HepG2 (cell line): ENCODE data around the gene ATG13. TPM values are rescaled to one million over a fixed set of nuclear protein-coding genes. Genes with fewer than 3 reads are reported as not detected.

Source experiments
- ATAC-seq: fragments of 200-7000 bp; cut with Tn5 transposase; 3 replicates; pipeline ENCODE4 v1.9.1; 2020; ENCODE audit warnings: mild to moderate bottlenecking, moderate library complexity
- BruUV-seq: library from RNA; stranded (reverse); fragments of 400-500 nt; replicated peaks from 2 replicates; lab custom pipeline; 2021; lab: Mats Ljungman, UMichigan
- CTCF ChIA-PET: fragments of 300-600 bp; formaldehyde crosslinking; extraction: SDS; loops from one replicate; lab custom pipeline; 2021; ENCODE audit warnings: low total read pairs, inconsistent platforms, low intra/inter-chr PET ratio; lab: Yijun Ruan, JAX
- POLR2A ChIA-PET: fragments of 350-600 bp; sonication (Branson Sonifier 250); formaldehyde crosslinking; loops from one replicate; lab custom pipeline; 2020; ENCODE audit warnings: antibody characterized with exemption, inconsistent platforms; lab: Yijun Ruan, JAX
- DNase-seq: peaks from one replicate; pipeline ENCODE4 v3.0.0-alpha.2; 2015; ENCODE audit warnings: low spot score
- FAIRE-seq: peaks from 3 replicates; lab custom pipeline; 2011; peaks lifted over from hg19 to GRCh38; lab: Jason Lieb, UNC
- H2AFZ ChIP-seq: one replicate; pipeline ENCODE4 v1.6.1; 2011; ENCODE audit warnings: low read length, inconsistent platforms
- H3K27ac ChIP-seq: fragments of 300-600 bp; 3 replicates; pipeline ENCODE4 v1.8.0; 2011; ENCODE audit warnings: mixed run types, mild to moderate bottlenecking, mixed read lengths, low read length, inconsistent platforms; ENCODE audit not compliant: insufficient read depth; ENCODE audit errors: extremely low read length
- H3K27me3 ChIP-seq, 2 experiments: fragments of 200-600 bp in 1 of 2; 2 replicates in 1 of 2; 3 replicates in 1 of 2; pipeline versions ENCODE4 v1.6.0 to v1.8.0; 2011; ENCODE audit warnings: low read length in 2 of 2, mild to moderate bottlenecking in 2 of 2, moderate library complexity in 2 of 2, inconsistent platforms in 1 of 2; ENCODE audit not compliant: insufficient read depth in 2 of 2, control insufficient read depth in 1 of 2
- H3K36me3 ChIP-seq, 2 experiments: fragments of 200-600 bp in 1 of 2; replicated peaks in 1 of 2; 2 replicates in 1 of 2; 3 replicates in 1 of 2; pipeline versions ENCODE4 v1.5.1 to v1.8.0; 2011; ENCODE audit warnings: low read length in 2 of 2, inconsistent platforms in 1 of 2; ENCODE audit not compliant: insufficient read depth in 2 of 2, control insufficient read depth in 1 of 2
- H3K4me1 ChIP-seq: 2 replicates; pipeline ENCODE4 v1.5.1; 2012; ENCODE audit warnings: low read length, inconsistent platforms; ENCODE audit not compliant: insufficient read depth
- H3K4me2 ChIP-seq: 2 replicates; pipeline ENCODE4 v1.6.0; 2011; ENCODE audit warnings: low read depth, low read length, inconsistent platforms
- H3K4me3 ChIP-seq, 3 experiments: fragments of 200-600 bp in 1 of 3; sonication (generic), shearing (Covaris generic) in 1 of 3; replicated peaks in 1 of 3; 2 replicates each; pipeline ENCODE4 v1.5.1; 2011 to 2016; ENCODE audit warnings: low read length in 3 of 3, inconsistent platforms in 2 of 3, low read depth in 2 of 3, mild to moderate bottlenecking in 2 of 3, control low read depth in 1 of 3, mixed read lengths in 1 of 3; ENCODE audit not compliant: insufficient read depth in 1 of 3
- H3K79me2 ChIP-seq: one replicate; pipeline ENCODE4 v1.6.1; 2011; ENCODE audit warnings: low read length, inconsistent platforms; ENCODE audit not compliant: insufficient read depth
- H3K9ac ChIP-seq: 2 replicates; pipeline ENCODE4 v1.6.0; 2011; ENCODE audit warnings: mild to moderate bottlenecking, low read depth, low read length, inconsistent platforms; ENCODE audit not compliant: insufficient read depth
- H3K9me3 ChIP-seq: 2 replicates; pipeline ENCODE4 v1.5.1; 2012; ENCODE audit warnings: mild to moderate bottlenecking, low read length
- H4K20me1 ChIP-seq: 2 replicates; pipeline ENCODE4 v1.6.0; 2011; ENCODE audit warnings: inconsistent platforms, mild to moderate bottlenecking, low read length, moderate library complexity; ENCODE audit not compliant: insufficient read depth
- FOXK1 ChIP-seq: sonication (generic); formaldehyde crosslinking; IDR thresholded peaks from 2 replicates; pipeline ENCODE4 v1.4.0; 2020; ENCODE audit warnings: low read depth, missing genetic modification reagents, borderline replicate concordance
- SNAPC2 ChIP-seq: sonication (generic); formaldehyde crosslinking; IDR thresholded peaks from 2 replicates; pipeline ENCODE4 v1.8.1; 2022; ENCODE audit warnings: mild to moderate bottlenecking, missing genetic modification reagents
- ZNF207 ChIP-seq: fragments of 450-650 bp; IDR thresholded peaks from 2 replicates; pipeline ENCODE4 v1.6.1; 2016; ENCODE audit warnings: antibody characterized with exemption, borderline replicate concordance
- ZNF225 ChIP-seq: sonication (generic); formaldehyde crosslinking; IDR thresholded peaks from 2 replicates; pipeline ENCODE4 v1.4.0; 2020; ENCODE audit warnings: mild to moderate bottlenecking, missing genetic modification reagents
- ZNF274 ChIP-seq: sonication (generic); formaldehyde crosslinking; IDR thresholded peaks from 2 replicates; pipeline ENCODE4 v1.5.1; 2020; ENCODE audit warnings: mild to moderate bottlenecking, missing genetic modification reagents
- ZNF709 ChIP-seq: sonication (generic); formaldehyde crosslinking; IDR thresholded peaks from 2 replicates; pipeline ENCODE4 v1.5.0; 2020; ENCODE audit warnings: mild to moderate bottlenecking, missing genetic modification reagents
- ZNF879 ChIP-seq: sonication (generic); formaldehyde crosslinking; IDR thresholded peaks from 2 replicates; pipeline ENCODE4 v1.8.1; 2023; ENCODE audit warnings: missing genetic modification reagents
- ZSCAN20 ChIP-seq: sonication (generic); formaldehyde crosslinking; IDR thresholded peaks from 2 replicates; pipeline ENCODE4 v1.4.0; 2020; ENCODE audit warnings: missing genetic modification reagents, mild to moderate bottlenecking, borderline replicate concordance
- WGBS: methylation state at CpG from one replicate; pipeline ENCODE4 v1.1.6; 2017; ENCODE audit warnings: low lambda C conversion rate; 5-methylcytosine and 5-hydroxymethylcytosine counted together
- in situ Hi-C: cut with HindIII; loops from 2 replicates; pipeline ENCODE4 v1.10.0; 2017; ENCODE audit warnings: low pct_unique_long_range_greater_than_20kb; ENCODE audit not compliant: extremely low pct_ligation_motif_present
- intact Hi-C: fragments of 100-400 bp; cut with micrococcal nuclease; formaldehyde crosslinking; loops from one replicate; pipeline ENCODE4 v1.10.0; 2022; ENCODE audit not compliant: unreplicated experiment
- polyA plus RNA-seq, 8 experiments: library from polyadenylated mRNA; depleted of rRNA in 3 of 8; stranded (reverse) in 7 of 8; unstranded in 1 of 8; fragments of >200 nt; fragmentation: Illumina TruSeq in 4 of 8; extraction: Trizol in 4 of 8; gene quantifications; 2 replicates each; pipeline versions ENCODE4 v1.2.1 to v1.2.3, GENCODE V29; 2011 to 2016; ENCODE audit warnings: low read depth in 4 of 8, missing spikeins in 1 of 8, mixed read lengths in 1 of 8; ENCODE audit not compliant: insufficient read depth in 1 of 8
- total RNA-seq, 5 experiments: library from RNA; depleted of rRNA; stranded (reverse); fragments of >200 nt; fragmentation: Illumina TruSeq; extraction: Trizol; gene quantifications; 2 replicates each; pipeline ENCODE4 v1.2.3, GENCODE V29; 2016; ENCODE audit warnings: low read depth in 1 of 5
- TF ChIP-seq, protein P1 (sequence below): sonication (generic); formaldehyde crosslinking; IDR thresholded peaks from 2 replicates; pipeline ENCODE4 v1.4.0; 2020; ENCODE audit warnings: missing genetic modification reagents
- TF ChIP-seq, protein P2 (sequence below): sonication (generic); formaldehyde crosslinking; IDR thresholded peaks from 2 replicates; pipeline ENCODE4 v1.5.0; 2020; ENCODE audit warnings: mild to moderate bottlenecking, missing genetic modification reagents, borderline replicate concordance
- TF ChIP-seq, protein P3 (sequence below): IDR thresholded peaks from 2 replicates; pipeline ENCODE4 v1.6.1; 2016; ENCODE audit warnings: low read depth
- TF ChIP-seq, protein P4 (sequence below): sonication (generic); formaldehyde crosslinking; IDR thresholded peaks from 2 replicates; pipeline ENCODE4 v1.5.0; 2020; ENCODE audit warnings: missing genetic modification reagents, mild to moderate bottlenecking, borderline replicate concordance

The ATG13 gene
- total and polyA plus RNA-seq, 2 of the 13 experiments (the other 11 are each of a cell fraction or from before 2014, with no cell fraction given) = 55.0 to 77.3 TPM

DNA sequence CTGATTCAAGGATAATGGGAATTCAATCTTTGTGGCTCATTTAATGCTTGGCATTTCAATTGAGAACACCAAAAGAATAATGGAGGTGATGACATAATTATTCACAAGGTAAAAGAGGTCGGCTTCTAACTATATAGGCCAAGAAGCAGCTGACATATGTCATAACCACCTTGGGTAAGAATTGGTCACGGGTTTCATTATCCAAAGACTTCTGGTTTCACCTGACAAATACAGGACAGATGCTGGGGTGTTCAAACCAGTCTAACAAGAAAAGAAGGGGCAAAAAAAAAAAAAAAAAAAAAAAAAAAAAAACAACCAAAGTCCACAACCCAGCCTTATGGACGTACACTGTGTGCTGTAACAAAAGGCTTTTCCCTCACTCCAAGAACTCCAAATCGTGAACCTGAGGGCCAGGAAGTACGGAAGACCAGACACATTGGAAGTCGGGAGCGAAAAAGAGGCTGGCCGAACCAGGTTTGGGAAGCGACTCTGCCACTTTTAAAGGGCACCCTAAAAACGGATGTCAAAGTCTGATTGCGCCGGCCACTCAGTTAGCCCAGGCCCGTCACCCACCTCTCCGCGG lies 711 bp upstream of the ATG13 start:
- 0% methylated on average over 5 of the region's 15 CpGs for WGBS
- H4K20me1 ChIP-seq = no peaks in the 10 kb centered on the region
- H3K27ac ChIP-seq = peak overlapping the region; percentile 98
- in situ Hi-C loops = no loop called here
- H3K4me3 ChIP-seq = peak overlapping the region; percentile 99 to 100 (median 100)
- peak overlapping the region; percentile 100 for H3K9ac ChIP-seq
- no peaks in the 10 kb centered on the region; a peak in 1 of 5 replicates for H3K27me3 ChIP-seq
- TSS peak; percentile 77 for BruUV-seq
- POLR2A ChIA-PET = interaction anchor here (0.8 to 1.7 kb wide), 5 partner anchors 16 to 87 kb away, joined by 3 to 8 read pairs (median 4); partner anchors contain the start of gene AMBRA1
- intact Hi-C loops = loop anchor here (1.0 to 5.0 kb wide), 3 partner anchors 22 to 79 kb away; partner anchors contain the start of gene AMBRA1
- no peak for FAIRE-seq
- H3K79me2 ChIP-seq = peaks cover 35% of the 10 kb centered on the region
- peaks cover 57% of the 10 kb centered on the region for H3K4me1 ChIP-seq
- peak overlapping the region; percentile 69 for H3K4me2 ChIP-seq
- no peak overlapping the region for H2AFZ ChIP-seq
- DNase-seq = no peak
- H3K9me3 ChIP-seq = no peaks in the 10 kb centered on the region
- peak; percentile 29; the same call in 2 of the 3 replicates for ATAC-seq
- CTCF ChIA-PET = no interaction called here
- H3K36me3 ChIP-seq = peaks cover 2 to 6% of the 10 kb centered on the region in 2 experiments; a peak in 2 of 5 replicates
- TF ChIP-seq ZNF225 (CRISPR knock-in tag) = no peak
- TF ChIP-seq, protein P1, sequence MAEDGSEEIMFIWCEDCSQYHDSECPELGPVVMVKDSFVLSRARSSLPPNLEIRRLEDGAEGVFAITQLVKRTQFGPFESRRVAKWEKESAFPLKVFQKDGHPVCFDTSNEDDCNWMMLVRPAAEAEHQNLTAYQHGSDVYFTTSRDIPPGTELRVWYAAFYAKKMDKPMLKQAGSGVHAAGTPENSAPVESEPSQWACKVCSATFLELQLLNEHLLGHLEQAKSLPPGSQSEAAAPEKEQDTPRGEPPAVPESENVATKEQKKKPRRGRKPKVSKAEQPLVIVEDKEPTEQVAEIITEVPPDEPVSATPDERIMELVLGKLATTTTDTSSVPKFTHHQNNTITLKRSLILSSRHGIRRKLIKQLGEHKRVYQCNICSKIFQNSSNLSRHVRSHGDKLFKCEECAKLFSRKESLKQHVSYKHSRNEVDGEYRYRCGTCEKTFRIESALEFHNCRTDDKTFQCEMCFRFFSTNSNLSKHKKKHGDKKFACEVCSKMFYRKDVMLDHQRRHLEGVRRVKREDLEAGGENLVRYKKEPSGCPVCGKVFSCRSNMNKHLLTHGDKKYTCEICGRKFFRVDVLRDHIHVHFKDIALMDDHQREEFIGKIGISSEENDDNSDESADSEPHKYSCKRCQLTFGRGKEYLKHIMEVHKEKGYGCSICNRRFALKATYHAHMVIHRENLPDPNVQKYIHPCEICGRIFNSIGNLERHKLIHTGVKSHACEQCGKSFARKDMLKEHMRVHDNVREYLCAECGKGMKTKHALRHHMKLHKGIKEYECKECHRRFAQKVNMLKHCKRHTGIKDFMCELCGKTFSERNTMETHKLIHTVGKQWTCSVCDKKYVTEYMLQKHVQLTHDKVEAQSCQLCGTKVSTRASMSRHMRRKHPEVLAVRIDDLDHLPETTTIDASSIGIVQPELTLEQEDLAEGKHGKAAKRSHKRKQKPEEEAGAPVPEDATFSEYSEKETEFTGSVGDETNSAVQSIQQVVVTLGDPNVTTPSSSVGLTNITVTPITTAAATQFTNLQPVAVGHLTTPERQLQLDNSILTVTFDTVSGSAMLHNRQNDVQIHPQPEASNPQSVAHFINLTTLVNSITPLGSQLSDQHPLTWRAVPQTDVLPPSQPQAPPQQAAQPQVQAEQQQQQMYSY (CRISPR knock-in tag) = peak; percentile 45; the same call in 1 of the 2 replicates
- no peak for TF ChIP-seq ZSCAN20
- TF ChIP-seq, protein P2, sequence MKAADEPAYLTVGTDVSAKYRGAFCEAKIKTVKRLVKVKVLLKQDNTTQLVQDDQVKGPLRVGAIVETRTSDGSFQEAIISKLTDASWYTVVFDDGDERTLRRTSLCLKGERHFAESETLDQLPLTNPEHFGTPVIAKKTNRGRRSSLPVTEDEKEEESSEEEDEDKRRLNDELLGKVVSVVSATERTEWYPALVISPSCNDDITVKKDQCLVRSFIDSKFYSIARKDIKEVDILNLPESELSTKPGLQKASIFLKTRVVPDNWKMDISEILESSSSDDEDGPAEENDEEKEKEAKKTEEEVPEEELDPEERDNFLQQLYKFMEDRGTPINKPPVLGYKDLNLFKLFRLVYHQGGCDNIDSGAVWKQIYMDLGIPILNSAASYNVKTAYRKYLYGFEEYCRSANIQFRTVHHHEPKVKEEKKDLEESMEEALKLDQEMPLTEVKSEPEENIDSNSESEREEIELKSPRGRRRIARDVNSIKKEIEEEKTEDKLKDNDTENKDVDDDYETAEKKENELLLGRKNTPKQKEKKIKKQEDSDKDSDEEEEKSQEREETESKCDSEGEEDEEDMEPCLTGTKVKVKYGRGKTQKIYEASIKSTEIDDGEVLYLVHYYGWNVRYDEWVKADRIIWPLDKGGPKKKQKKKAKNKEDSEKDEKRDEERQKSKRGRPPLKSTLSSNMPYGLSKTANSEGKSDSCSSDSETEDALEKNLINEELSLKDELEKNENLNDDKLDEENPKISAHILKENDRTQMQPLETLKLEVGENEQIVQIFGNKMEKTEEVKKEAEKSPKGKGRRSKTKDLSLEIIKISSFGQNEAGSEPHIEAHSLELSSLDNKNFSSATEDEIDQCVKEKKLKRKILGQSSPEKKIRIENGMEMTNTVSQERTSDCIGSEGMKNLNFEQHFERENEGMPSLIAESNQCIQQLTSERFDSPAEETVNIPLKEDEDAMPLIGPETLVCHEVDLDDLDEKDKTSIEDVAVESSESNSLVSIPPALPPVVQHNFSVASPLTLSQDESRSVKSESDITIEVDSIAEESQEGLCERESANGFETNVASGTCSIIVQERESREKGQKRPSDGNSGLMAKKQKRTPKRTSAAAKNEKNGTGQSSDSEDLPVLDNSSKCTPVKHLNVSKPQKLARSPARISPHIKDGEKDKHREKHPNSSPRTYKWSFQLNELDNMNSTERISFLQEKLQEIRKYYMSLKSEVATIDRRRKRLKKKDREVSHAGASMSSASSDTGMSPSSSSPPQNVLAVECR (CRISPR knock-in tag) = no peak
- TF ChIP-seq SNAPC2 (CRISPR knock-in tag) = 0 out of 2 replicates have a peak, but pooled peaks have one; percentile 58
- no peak for TF ChIP-seq ZNF207
- TF ChIP-seq ZNF879 (CRISPR knock-in tag) = no peak
- TF ChIP-seq FOXK1 = no peak
- peak; percentile 38; the same call in 1 of the 2 replicates for TF ChIP-seq ZNF709 (CRISPR knock-in tag)
- TF ChIP-seq, protein P3, sequence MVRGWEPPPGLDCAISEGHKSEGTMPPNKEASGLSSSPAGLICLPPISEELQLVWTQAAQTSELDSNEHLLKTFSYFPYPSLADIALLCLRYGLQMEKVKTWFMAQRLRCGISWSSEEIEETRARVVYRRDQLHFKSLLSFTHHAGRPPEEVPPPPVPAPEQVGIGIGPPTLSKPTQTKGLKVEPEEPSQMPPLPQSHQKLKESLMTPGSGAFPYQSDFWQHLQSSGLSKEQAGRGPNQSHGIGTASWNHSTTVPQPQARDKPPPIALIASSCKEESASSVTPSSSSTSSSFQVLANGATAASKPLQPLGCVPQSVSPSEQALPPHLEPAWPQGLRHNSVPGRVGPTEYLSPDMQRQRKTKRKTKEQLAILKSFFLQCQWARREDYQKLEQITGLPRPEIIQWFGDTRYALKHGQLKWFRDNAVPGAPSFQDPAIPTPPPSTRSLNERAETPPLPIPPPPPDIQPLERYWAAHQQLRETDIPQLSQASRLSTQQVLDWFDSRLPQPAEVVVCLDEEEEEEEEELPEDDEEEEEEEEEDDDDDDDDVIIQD (CRISPR knock-in tag) = no peak
- 0 out of 2 replicates have a peak, but pooled peaks have one; percentile 23 for TF ChIP-seq ZNF274
- TF ChIP-seq, protein P4, sequence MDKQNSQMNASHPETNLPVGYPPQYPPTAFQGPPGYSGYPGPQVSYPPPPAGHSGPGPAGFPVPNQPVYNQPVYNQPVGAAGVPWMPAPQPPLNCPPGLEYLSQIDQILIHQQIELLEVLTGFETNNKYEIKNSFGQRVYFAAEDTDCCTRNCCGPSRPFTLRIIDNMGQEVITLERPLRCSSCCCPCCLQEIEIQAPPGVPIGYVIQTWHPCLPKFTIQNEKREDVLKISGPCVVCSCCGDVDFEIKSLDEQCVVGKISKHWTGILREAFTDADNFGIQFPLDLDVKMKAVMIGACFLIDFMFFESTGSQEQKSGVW (CRISPR knock-in tag) = no peak
